HepG2 (cell line): ENCODE data around the gene CSNK1G1. TPM values are rescaled to one million over a fixed set of nuclear protein-coding genes. Genes with fewer than 3 reads are reported as not detected.
A peak's percentile ranks its signal among the peaks of the same experiment; 100 is the strongest.

Experiments
- AGO2 ChIP-seq: fragments of 200-400 bp; formaldehyde crosslinking; optimal IDR thresholded peaks from 2 replicates; pipeline ENCODE3; 2017; ENCODE audit warnings: mild to moderate bottlenecking, low read depth, low read length, moderate library complexity
- FIP1L1 ChIP-seq: fragments of 200-400 bp; formaldehyde crosslinking; IDR thresholded peaks from 2 replicates; pipeline ENCODE4 v1.6.1; 2018; ENCODE audit warnings: low read depth, mild to moderate bottlenecking, low read length, moderate library complexity, borderline replicate concordance; ENCODE audit not compliant: insufficient read depth
- GABPB1 ChIP-seq: IDR thresholded peaks from 2 replicates; pipeline ENCODE4 v1.6.1; 2016; ENCODE audit warnings: mild to moderate bottlenecking, missing genetic modification reagents, moderate library complexity, missing compliant biosample characterization
- NRL ChIP-seq: sonication (generic); formaldehyde crosslinking; IDR thresholded peaks from 2 replicates; pipeline ENCODE4 v1.5.0; 2020; ENCODE audit warnings: missing genetic modification reagents, mild to moderate bottlenecking, moderate library complexity, borderline replicate concordance
- ONECUT2 ChIP-seq: sonication (generic); formaldehyde crosslinking; IDR thresholded peaks from 2 replicates; pipeline ENCODE4 v1.4.0; 2020; ENCODE audit warnings: missing genetic modification reagents
- POLR2G ChIP-seq: fragments of 200-400 bp; formaldehyde crosslinking; IDR thresholded peaks from 2 replicates; pipeline ENCODE4 v1.6.1; 2018; ENCODE audit warnings: mild to moderate bottlenecking, low read depth, low read length, moderate library complexity
- SALL1 ChIP-seq: sonication (generic); formaldehyde crosslinking; IDR thresholded peaks from 2 replicates; pipeline ENCODE4 v1.8.0; 2022; ENCODE audit warnings: mild to moderate bottlenecking, missing genetic modification reagents
- SSRP1 ChIP-seq: IDR thresholded peaks from 2 replicates; pipeline ENCODE4 v1.6.1; 2016; ENCODE audit warnings: control low read depth
- ZBTB10 ChIP-seq: sonication (generic); formaldehyde crosslinking; IDR thresholded peaks from 2 replicates; pipeline ENCODE4 v1.4.0; 2020; ENCODE audit warnings: missing genetic modification reagents, borderline replicate concordance
- ZNF33B ChIP-seq: sonication (generic); formaldehyde crosslinking; IDR thresholded peaks from 2 replicates; pipeline ENCODE4 v1.5.1; 2020; ENCODE audit warnings: mild to moderate bottlenecking, missing genetic modification reagents
- ZNF646 ChIP-seq: sonication (generic); formaldehyde crosslinking; IDR thresholded peaks from 2 replicates; pipeline ENCODE4 v1.9.0; 2021; ENCODE audit warnings: mild to moderate bottlenecking, missing genetic modification reagents
- ZNF710 ChIP-seq: sonication (generic); formaldehyde crosslinking; IDR thresholded peaks from 2 replicates; pipeline ENCODE4 v1.5.0; 2020; ENCODE audit warnings: mild to moderate bottlenecking, missing genetic modification reagents, borderline replicate concordance
- ZNF788 ChIP-seq: sonication (generic); formaldehyde crosslinking; IDR thresholded peaks from 2 replicates; pipeline ENCODE4 v1.5.0; 2020; ENCODE audit warnings: mild to moderate bottlenecking, missing genetic modification reagents, borderline replicate concordance
- ZNF800 ChIP-seq: sonication (generic); formaldehyde crosslinking; IDR thresholded peaks from 2 replicates; pipeline ENCODE4 v1.4.0; 2020; ENCODE audit warnings: missing genetic modification reagents
- polyA plus RNA-seq, 8 experiments: library from polyadenylated mRNA; depleted of rRNA in 3 of 8; stranded (reverse) in 7 of 8; unstranded in 1 of 8; fragments of >200 nt; fragmentation: Illumina TruSeq in 4 of 8; extraction: Trizol in 4 of 8; gene quantifications; 2 replicates each; pipeline versions ENCODE4 v1.2.1 to v1.2.3, GENCODE V29; 2011 to 2016; ENCODE audit warnings: low read depth in 4 of 8, missing spikeins in 1 of 8, mixed read lengths in 1 of 8; ENCODE audit not compliant: insufficient read depth in 1 of 8
- total RNA-seq, 5 experiments: library from RNA; depleted of rRNA; stranded (reverse); fragments of >200 nt; fragmentation: Illumina TruSeq; extraction: Trizol; gene quantifications; 2 replicates each; pipeline ENCODE4 v1.2.3, GENCODE V29; 2016; ENCODE audit warnings: low read depth in 1 of 5

CSNK1G1 gene
- total and polyA plus RNA-seq, 2 of the 13 experiments (the other 11 are each of a cell fraction or from before 2014, with no cell fraction given), result 8.5 to 12.6 TPM

GRCh38 chr15:64151727-64152506 is 204.1 kb downstream of the CSNK1G1 start, which contains the start of gene SNX22 (continued):
- TF ChIP-seq ZBTB10 (CRISPR knock-in tag) (peak; percentile 54; the same call in 1 of the 2 replicates), ONECUT2 (no peak), GABPB1 (CRISPR knock-in tag) (peak; percentile 42; the same call in 1 of the 2 replicates), ZNF710 (CRISPR knock-in tag) (peak; percentile 51; the same call in 1 of the 2 replicates), FIP1L1 (no peak), ZNF646 (CRISPR knock-in tag) (no peak), SSRP1 (no peak), SALL1 (no peak), NRL (CRISPR knock-in tag) (no peak), ZNF800 (CRISPR knock-in tag) (peak; percentile 69), ZNF33B (0 out of 2 replicates have a peak, but pooled peaks have one; percentile 49), ZNF788 (CRISPR knock-in tag) (peak; percentile 53; the same call in 1 of the 2 replicates), POLR2G (peak; percentile 72), AGO2 (peak; percentile 46)
